SH-SY5Y (cell line): Measurements from ENCODE around the gene TACR2.

Experiments
- GATA2 ChIP-seq: IDR thresholded peaks from 2 replicates; pipeline ENCODE4 v1.6.1; 2011; ENCODE audit warnings: mild to moderate bottlenecking, low read depth, low read length
- GATA3 ChIP-seq: IDR thresholded peaks from 2 replicates; pipeline ENCODE4 v1.6.1; 2011; ENCODE audit warnings: low read depth, mild to moderate bottlenecking, low read length, moderate library complexity

The TACR2 gene

DNA sequence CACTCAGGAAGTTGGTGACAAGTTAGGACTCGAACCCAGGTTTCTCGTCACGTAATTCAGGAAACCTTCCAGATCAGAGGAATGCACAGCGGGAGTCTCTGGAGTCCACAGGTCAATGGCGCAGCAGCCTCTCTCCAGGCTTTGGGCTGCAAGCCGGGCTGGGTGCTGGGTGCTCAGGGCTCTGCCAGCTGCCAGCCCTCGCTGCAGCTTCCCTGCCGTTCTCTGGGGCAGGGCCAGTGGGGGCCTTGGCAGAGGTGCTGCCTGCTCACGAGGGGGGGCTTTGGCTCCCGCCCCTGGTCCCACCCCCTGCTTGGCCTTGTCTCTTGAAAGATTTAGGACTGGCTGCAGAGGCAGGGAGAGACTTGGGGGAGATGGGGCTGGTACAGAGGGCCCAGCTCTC lies at the start of gene TACR2:
Gene TACR2 (minus strand): TSS at position 224 of the 400 bp plus-strand sequence. CDS start 595 bp downstream, outside the sequence.
- TF ChIP-seq GATA2 (no peak), GATA3 (no peak)

DNA sequence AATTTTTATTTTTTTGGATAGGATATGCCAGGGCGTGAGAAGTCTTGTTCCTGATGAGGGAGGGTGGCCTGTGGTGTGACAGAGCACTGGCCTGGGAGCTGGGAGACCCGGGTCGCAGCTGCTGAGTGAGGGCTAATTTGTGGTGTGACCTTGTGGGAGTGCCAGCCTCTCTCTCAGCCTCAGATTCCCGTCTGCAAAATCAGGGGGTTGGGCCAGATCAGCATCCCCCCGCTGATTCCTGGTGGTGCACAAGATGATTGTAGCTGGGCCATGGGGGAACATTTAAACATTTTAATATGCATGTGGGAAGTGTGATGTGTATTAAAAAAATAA lies 49.4 kb upstream of the TACR2 start:
- TF ChIP-seq GATA2: no peak
- no peak for TF ChIP-seq GATA3

DNA sequence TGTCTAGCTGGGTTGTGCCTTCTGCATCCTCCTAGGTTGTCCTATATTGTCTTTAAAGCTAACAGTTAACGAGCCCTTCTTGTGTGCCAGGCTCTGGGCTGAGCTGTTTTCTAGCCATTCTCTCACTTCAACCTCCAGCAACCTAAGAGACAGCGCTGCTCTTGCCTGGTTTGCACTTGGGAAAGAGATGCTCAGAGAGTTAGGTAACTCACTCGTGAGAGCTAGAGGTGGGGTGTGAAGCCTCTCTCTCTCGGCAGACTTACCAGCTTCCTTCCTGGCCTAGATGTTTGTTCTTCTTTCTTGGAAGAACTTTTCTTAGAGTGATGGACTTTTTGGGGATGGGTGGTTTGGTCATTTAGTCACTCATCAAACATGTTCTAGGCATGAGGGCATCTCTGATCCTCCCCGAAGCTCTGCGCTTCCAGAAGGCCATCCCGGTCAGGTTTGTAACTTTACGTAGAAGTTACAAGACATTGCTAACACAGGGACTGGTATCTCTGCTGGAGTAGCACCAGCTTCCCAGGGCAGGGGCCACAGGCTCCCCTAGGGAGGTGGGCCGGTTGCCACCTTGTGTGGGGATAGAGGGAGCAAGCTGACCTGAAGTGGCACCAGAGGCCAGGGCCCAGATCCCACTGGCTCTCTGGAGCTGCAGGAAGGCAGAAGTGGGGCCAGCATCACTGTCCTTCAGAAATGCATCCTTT lies 48.9 kb upstream of the TACR2 start:
- TF ChIP-seq GATA3: no peak
- TF ChIP-seq GATA2: no peak

DNA sequence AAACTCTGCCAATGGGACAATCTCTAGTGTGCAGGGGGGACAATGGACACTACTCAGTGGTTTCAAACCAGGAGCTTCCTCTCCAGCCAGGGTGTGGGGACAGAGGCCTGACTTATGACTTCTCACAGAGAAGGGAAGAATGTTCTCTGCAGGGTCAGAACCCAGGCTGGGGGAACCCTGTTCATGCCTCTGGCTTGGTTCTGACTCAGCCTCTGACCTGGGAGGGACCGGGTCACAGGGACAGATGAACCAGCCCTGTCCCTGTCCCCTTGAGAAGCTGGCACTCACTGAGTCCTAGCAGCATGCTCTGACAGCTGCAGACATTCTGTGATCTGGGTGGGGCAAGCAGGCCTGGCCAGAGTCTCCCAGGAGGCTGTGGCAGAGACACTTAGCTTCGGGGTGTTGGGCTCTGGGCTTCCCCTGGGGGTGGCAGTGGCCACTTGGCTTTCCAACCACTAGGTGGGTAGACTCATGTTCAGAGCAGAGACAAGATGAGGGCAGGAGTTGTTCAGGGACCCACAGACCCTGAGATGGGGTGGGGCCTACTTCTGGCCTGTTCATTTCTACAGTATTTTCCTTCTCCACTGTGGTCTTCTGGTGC lies 48.2 kb upstream of the TACR2 start:
- TF ChIP-seq GATA3 (no peak), GATA2 (no peak)

DNA sequence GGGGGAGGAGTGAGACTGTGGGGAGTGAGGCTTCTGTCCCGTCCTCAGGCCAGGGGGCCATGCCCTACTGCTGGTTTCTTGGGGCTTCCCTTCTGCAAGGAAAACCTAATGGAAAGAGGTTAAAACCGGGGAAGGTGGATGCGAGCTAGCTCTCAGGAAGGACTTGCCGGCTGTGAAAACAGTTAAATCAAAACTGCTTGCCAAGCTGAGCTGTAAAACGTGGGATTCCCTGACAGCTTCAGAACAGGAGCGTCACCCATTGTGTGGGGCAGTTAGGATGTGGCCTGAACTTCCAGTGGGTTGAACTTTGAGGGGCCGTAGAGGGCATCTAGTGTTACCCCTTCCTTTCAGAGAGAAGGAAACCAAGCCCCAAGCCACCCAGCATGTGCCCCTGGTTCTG lies 47.7 kb upstream of the TACR2 start:
- no peak for TF ChIP-seq GATA3
- no peak for TF ChIP-seq GATA2

GRCh38 chr10:69463886-69464285 lies 47.2 kb upstream of the TACR2 start:
- no peak for TF ChIP-seq GATA2
- no peak for TF ChIP-seq GATA3

DNA sequence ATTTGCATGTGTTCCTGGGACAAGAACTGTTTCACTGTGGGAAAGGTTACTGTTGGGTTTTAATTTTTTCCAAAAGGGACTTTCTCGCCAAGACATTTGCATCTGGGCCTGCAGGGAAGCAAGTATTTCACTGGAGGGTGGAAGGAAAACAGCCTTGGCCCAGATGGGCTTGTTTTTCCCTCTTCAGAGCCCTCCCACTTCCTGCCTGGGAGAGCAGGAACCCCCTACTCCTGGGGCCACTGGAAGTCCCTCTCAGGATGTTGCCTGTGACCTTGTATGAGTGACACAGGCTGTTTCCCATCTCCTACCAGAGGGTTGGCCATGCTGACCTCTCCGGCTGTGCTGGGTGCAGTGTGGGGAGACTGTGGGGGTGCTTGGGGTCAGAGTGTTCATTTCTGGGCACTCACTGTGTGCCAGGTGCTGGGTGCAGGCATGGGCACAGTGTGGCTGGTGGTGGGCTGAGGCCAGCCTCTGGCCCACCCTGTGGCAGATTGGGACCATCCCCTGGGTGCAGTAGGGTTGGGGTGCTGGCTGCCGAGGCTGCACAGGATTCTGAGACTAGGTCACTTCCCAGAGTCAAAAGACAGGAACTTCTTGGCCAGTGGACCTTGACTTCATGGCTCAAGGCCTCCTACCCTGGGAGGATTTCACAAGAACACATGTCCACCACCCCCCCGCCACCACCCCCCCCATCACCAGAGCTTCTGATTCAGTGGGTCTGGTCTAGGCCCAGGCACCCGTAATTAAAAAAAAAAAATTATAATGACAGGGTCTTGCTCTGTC lies 44.7 kb upstream of the TACR2 start:
- no peak for TF ChIP-seq GATA2
- TF ChIP-seq GATA3: no peak

DNA sequence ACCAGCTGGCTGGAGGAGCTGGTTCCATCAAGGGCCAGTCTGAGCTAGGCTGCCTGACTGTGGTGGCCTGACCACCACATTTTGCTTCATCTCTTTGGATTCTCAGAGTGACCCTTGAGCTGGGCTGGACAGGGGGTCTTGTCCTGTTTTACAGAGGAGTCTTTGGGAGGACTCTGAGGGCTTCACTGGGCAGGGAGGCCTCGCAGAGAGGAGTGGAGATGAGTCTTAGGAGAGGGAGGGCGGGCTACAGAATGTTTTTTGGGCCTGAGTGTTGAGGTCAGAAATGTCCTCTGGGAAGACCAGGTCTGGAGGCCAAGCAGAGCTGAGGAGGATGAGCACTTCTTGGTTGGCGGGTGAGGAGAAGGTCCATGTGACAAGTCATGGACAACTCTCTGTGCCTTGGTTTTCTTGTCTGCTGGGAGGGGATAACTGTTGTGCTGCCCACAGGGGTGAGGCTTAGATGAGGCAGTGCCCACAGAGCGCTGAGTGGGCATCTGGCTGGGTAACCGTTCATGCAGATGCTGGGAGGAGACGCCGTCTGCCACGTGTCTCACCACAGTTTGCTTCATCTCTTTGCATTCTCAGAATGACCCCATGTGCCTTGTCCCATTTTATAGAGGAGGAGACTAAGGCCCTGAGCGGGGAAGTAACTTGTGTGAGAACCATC lies 44.0 kb upstream of the TACR2 start:
- no peak for TF ChIP-seq GATA2
- no peak for TF ChIP-seq GATA3

- 0 out of 2 replicates have a peak, but pooled peaks have one; percentile 10 for TF ChIP-seq GATA2
- no peak for TF ChIP-seq GATA3
Measured at GRCh38 chr10:69459893-69460575, 43.3 kb upstream of the TACR2 start.

DNA sequence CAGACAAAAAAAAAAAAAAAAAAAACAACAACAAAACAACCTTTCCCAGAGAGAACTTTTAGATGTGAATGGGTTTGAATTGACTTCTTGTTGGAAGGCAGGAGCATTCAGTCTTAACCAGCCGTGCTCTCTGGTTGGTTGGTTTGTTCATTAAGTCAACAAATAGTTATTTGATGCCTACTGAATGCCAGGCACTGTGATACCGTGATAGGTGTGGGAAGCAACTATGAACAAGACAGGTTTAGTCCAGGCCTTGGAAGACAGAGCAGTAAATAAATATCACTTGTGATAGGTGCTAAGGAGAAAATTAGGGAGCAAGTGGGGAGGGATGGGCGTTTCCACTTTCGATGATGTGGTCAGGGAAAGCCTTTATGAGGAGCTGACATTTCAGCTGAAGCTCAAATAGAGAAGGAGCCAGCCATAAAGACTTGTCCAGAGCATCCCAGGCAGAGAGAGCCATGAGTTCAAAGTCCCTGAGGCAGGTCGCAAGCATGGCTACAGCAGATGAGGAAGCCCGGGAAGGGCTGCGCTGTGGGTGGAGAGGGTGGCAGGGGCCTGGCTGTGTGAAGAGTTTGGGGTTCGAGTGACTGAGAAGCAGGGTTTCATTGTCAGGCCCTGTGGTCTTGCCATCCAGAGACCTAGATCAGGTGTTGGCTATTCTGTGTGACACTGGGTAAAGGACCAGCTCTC lies 42.5 kb upstream of the TACR2 start:
- TF ChIP-seq GATA3: no peak
- TF ChIP-seq GATA2: no peak

GRCh38 chr10:69458430-69459100 lies 41.8 kb upstream of the TACR2 start:
- no peak for TF ChIP-seq GATA2
- no peak for TF ChIP-seq GATA3

DNA sequence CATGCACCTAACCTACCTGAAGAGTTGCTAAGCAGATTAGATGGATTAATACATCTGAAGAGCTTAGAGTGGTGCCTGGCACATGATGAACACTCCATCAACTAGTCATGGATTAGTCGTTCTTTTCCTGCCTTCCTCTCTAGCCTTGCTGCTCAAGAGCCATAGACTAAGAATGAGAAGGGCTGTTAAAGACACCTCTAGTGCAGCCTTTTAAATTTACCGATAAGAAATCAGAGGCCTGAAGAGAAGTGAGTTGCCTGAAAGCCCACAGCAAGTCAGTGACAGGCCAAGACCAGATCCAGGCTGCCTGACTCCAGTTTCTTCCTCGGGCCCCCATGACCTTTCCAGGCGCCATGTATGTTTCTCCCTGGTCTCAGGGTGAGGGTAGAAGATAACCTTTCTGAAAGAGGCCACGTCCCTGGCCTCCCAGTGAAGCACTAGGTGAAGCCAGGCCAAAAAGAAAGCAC lies 41.1 kb upstream of the TACR2 start:
- TF ChIP-seq GATA2: no peak
- TF ChIP-seq GATA3: no peak

- TF ChIP-seq GATA2: no peak
- no peak for TF ChIP-seq GATA3
Measured at GRCh38 chr10:69456880-69457693, 40.4 kb upstream of the TACR2 start.
